Hepatic stellate cell (primary cell): ENCODE results near the gene REC8.
A peak's percentile ranks its signal among the peaks of the same experiment; 100 is the strongest.

ENCODE experiments used
- DNase-seq: peaks from one replicate; pipeline ENCODE4 v3.0.0; 2011; ENCODE audit warnings: low spot score

Gene REC8

DNA sequence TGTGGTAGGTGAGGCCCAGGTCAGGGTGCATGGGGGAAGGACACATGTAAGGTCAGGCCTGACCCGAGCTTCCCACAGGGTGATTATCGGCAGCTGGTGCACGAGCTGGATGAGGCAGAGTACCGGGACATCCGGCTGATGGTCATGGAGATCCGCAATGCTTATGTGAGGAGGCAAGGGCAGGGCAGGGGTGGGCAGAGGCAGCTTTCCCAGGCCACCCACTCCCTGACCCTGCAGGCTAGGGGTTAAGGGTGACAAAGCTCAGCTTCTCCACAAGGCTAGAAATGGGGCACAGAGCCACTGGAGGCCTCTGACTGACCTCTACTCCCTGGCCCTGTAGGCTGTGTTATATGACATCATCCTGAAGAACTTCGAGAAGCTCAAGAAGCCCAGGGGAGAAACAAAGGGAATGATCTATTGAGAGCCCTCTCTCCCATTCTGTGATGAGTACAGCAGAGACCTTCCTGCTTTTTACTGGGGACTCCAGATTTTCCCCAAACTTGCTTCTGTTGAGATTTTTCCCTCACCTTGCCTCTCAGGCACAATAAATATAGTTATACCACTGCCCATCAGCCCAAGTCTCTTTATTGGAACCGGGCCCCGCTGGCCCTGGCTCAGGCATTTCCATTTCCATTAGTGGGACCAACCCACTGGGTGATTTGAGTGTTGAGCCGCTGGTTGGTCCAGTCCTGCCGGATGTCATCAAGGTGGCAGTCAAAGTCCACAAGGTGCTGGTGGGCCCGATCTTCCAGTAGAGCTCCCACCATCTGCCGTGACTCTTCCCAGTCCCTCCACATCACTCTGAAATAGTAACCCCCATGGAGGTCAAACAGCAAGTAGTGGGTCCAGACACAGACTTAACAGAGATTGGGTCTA is 33.2 kb upstream of the REC8 start:
- DNase-seq = no peak

- no peak for DNase-seq
Measured at GRCh38 chr14:24139272-24139934, 32.5 kb upstream of the REC8 start.

- DNase-seq = peak; percentile 99
Measured at GRCh38 chr14:24141097-24141880, 30.6 kb upstream of the REC8 start, which contains the start of gene EMC9. Gene EMC9 (minus strand): TSS chr14:24141591. CDS start chr14:24141304, 287 bp downstream.

- DNase-seq = peak; percentile 64
Measured at GRCh38 chr14:24143511-24143910, 28.4 kb upstream of the REC8 start.

DNA sequence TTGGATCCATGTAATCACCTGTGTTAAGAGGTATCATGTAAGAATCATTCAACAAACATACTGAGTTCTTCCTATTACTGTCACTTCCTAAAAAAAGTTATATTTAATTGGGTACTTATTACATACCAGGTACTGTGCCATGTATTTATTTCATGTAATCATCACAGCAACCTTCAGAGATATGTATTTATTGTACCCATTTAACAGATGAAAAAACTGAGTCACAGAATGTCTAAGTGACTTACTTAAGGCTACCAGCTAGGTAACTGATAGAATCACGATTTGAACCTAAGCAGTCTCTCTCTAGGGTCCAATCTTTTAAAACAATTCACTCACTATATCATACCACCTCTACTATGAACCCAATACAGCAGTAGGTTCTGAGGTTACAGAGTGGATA is 27.4 kb upstream of the REC8 start:
- no peak for DNase-seq

DNA sequence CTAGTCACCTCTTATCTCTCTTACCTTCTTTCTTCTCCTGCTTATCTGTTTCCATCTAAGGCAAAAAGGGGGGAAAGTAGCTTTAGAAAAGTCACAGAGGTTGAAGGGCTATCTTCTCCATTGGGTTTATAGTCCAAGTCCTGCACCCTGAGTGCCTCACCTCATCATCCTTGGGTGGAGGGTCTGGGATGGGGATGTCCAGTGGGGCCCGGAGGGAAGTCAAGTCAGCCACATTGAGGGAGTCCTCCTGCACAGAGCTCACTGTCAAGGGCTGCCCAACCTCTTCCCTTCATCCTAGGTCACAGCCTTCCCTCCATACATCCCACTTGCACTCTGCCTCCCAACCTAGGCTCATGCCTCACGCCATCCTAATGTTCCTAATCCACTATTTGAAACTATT is 26.7 kb upstream of the REC8 start:
- no peak for DNase-seq

GRCh38 chr14:24145690-24146452 is 26.0 kb upstream of the REC8 start:
- peak; percentile 61 for DNase-seq

DNA sequence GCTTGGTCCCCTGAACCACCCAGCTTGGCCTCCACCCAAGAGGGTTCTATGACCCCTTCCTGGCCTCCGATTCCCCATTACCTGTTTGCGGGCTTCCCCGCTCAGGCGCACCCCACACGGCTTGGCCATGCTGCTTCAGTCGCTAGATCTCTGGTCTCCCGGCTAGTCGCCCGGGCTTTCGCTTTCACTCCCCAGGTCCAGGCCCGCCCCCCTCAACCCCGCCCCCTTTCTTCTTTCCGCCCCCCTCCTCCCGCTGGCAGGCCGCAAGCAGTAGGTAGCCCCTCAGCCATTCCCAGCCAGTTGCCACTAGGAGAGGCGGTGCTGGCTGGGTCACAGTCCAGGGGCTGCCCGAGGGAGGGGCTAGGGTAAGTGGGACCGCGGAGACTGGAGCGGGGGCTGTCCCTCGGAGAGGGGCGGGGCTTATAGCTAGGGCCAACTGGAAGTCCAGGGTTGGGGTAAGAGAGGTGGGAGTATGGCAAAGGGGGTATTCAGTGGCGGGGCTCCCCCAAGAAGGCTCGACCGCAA is 25.4 kb upstream of the REC8 start, which contains the start of gene PSME2:
Gene PSME2 (minus strand): TSS at position 158 of the 525 bp plus-strand sequence. CDS start 29 bp downstream, at position 129.
- DNase-seq = peak; percentile 98

- DNase-seq = peak; percentile 97
Measured at GRCh38 chr14:24146978-24147760, 24.7 kb upstream of the REC8 start, which contains the start of gene RNF31. Gene RNF31 (plus strand): TSS chr14:24147498. CDS start chr14:24147699, 201 bp downstream.

- no peak for DNase-seq
Measured at GRCh38 chr14:24147761-24148428, 24.0 kb upstream of the REC8 start.

DNA sequence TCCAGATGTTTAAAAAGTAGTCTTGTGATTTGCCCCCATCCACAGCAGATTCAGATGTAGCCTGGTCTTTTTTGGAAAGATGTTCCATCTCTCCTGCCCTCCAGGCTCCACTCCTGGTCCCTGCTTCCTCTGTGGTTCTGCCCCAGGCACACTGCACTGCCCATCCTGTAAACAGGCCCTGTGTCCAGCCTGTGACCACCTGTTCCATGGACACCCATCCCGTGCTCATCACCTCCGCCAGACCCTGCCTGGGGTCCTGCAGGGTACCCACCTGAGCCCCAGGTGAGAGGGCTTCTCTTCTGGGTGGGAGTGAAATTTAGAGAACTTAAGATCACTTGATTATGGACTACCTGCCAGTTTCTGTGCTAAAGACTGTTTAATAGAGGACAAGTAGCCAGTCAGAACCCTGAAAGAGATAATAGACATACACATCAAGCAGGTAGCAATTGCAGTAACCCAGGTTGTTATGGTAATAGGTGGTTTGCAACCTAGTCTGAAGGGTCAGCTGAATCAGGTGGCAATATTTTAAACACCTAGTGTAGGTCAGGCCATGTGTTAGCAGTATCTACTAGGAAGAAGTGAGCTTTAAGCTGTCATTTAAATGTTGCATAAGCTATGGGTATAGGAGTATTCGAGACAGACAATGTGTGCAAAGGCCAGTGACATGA is 22.4 kb upstream of the REC8 start:
- DNase-seq = no peak

GRCh38 chr14:24150061-24150460 is 21.8 kb upstream of the REC8 start:
- DNase-seq = no peak

DNA sequence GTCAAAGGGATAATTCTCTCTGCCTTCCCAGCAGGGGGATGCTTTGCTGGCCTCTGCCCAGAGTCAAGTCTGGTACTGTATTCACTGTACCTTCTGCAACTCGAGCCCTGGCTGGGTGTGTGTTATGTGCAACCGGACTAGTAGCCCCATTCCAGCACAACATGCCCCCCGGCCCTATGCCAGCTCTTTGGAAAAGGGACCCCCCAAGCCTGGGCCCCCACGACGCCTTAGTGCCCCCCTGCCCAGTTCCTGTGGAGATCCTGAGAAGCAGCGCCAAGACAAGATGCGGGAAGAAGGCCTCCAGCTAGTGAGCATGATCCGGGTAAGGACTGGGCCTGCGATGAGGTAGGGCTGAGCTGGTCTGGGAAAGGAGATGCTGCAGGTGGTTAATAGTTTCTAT is 21.3 kb upstream of the REC8 start:
- no peak for DNase-seq

DNA sequence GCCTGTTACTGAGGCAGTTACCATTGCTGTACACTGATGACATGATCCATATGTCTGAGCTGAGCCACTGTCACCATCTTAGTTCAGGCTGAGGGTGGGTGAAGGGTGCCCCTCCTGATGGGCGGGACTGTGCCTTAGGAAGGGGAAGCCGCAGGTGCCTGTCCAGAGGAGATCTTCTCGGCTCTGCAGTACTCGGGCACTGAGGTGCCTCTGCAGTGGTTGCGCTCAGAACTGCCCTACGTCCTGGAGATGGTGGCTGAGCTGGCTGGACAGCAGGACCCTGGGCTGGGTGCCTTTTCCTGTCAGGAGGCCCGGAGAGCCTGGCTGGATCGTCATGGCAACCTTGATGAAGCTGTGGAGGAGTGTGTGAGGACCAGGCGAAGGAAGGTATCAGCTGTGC is 20.9 kb upstream of the REC8 start:
- DNase-seq = no peak

DNA sequence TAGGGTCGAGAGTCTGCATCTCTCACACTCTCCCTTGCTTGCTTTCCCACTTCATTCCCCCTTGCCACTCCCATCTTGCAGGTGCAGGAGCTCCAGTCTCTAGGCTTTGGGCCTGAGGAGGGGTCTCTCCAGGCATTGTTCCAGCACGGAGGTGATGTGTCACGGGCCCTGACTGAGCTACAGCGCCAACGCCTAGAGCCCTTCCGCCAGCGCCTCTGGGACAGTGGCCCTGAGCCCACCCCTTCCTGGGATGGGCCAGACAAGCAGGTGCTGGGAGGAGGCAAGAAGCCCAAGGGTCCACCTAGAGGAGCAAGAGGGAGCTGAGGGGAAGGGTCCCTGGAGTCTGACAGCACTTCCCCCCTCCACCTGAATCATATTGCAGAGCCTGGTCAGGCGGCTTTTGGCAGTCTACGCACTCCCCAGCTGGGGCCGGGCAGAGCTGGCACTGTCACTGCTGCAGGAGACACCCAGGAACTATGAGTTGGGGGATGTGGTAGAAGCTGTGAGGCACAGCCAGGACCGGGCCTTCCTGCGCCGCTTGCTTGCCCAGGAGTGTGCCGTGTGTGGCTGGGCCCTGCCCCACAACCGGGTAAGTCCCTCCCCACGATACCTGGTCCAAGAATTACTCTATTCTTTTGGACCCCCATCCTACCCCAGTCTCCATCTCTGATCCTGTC is 20.3 kb upstream of the REC8 start:
- DNase-seq = no peak

- no peak for DNase-seq
Measured at GRCh38 chr14:24155100-24155499, 16.8 kb upstream of the REC8 start.

DNA sequence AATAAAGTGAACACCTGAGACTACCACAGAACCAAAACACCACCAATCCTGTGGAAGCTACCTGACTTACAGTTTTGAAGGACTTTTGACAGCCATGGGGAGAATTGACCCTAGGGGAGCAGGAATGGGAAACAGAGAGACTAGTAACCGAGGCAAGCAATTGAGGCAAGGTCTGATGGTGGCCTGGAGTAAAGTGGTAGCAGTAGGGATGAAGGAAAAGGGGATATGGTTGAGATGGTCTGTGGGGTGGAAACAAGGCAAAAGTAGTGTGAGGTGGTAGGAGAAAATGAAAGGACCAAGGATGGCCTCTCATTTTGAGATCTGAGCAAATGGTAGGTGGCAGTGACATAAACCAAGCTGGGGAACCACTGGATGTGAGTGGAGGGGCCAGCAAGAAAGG is 15.0 kb upstream of the REC8 start:
- DNase-seq = no peak

- DNase-seq = no peak
Measured at GRCh38 chr14:24157331-24157730, 14.5 kb upstream of the REC8 start.
